SH-SY5Y (cell line): ENCODE results near the gene IGF2BP2.

Experiments
- GATA2 ChIP-seq: IDR thresholded peaks from 2 replicates; pipeline ENCODE4 v1.6.1; 2011; ENCODE audit warnings: mild to moderate bottlenecking, low read depth, low read length
- GATA3 ChIP-seq: IDR thresholded peaks from 2 replicates; pipeline ENCODE4 v1.6.1; 2011; ENCODE audit warnings: low read depth, mild to moderate bottlenecking, low read length, moderate library complexity

The IGF2BP2 gene

GRCh38 chr3:185750015-185750414, 74.8 kb downstream of the IGF2BP2 start:
- TF ChIP-seq GATA3: no peak
- TF ChIP-seq GATA2: no peak

DNA sequence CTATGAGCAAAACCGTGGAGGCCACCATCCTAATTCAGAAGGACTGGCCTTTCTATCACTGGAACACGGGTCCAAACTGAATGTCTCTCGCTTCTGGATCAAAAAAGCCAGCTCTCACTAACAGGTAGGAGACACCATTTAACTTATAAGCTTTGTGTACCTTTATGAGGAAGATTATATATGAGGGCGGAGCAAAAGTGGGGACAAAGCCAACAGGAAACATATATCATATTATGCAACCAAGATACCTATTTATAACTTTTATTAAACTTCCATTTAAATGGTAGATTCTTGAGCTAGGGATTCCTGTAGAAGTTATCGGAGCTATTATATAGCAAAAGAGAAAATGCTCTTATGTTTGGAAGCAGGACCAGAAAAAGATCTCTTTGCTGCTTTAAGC, 78.4 kb downstream of the IGF2BP2 start:
- TF ChIP-seq GATA3 (no peak), GATA2 (no peak)

- TF ChIP-seq GATA2: no peak
- no peak for TF ChIP-seq GATA3
Measured at GRCh38 chr3:185744997-185745843, 79.6 kb downstream of the IGF2BP2 start.

DNA sequence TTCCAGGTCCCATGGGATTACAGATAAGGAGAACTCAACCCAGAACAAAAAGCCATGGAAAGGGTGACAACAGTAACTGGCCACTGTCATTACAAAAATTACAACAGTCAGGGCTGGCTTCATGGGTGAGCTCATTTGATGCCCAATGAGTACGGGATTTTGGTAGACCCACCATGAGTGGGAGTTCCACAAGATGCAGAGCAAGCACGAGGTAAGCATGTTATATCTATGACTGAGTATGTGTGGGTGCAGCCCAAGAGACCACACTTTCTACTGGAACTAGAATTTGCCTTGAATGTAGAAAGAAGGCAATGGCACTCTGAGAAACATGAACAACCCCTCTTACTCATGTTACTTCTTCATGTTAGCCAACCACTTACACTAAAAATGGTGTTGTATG, 83.3 kb downstream of the IGF2BP2 start:
- no peak for TF ChIP-seq GATA3
- no peak for TF ChIP-seq GATA2

GRCh38 chr3:185740133-185740532, 84.7 kb downstream of the IGF2BP2 start:
- TF ChIP-seq GATA3: no peak

DNA sequence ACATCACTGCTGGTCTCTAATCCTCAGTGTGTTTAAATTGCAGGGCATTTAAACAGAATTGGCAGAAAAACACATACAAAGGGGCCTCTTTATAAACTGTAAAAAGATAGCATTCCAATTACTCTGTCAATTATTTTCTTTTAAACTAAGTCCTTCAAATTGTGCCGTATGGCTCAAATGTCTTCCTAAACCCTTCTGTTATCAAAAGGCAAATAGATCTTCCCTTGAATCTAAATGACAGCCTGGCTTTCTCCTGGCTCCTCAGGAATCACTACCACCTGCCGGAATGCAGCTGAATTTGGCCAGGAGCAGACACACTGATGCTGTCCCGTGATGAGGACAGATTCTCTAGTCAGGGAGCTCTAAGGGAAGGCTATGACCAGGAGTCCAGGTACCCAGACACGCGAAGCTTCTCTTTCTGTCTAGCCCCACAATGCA, 85.6 kb downstream of the IGF2BP2 start:
- no peak for TF ChIP-seq GATA2
- TF ChIP-seq GATA3: no peak

DNA sequence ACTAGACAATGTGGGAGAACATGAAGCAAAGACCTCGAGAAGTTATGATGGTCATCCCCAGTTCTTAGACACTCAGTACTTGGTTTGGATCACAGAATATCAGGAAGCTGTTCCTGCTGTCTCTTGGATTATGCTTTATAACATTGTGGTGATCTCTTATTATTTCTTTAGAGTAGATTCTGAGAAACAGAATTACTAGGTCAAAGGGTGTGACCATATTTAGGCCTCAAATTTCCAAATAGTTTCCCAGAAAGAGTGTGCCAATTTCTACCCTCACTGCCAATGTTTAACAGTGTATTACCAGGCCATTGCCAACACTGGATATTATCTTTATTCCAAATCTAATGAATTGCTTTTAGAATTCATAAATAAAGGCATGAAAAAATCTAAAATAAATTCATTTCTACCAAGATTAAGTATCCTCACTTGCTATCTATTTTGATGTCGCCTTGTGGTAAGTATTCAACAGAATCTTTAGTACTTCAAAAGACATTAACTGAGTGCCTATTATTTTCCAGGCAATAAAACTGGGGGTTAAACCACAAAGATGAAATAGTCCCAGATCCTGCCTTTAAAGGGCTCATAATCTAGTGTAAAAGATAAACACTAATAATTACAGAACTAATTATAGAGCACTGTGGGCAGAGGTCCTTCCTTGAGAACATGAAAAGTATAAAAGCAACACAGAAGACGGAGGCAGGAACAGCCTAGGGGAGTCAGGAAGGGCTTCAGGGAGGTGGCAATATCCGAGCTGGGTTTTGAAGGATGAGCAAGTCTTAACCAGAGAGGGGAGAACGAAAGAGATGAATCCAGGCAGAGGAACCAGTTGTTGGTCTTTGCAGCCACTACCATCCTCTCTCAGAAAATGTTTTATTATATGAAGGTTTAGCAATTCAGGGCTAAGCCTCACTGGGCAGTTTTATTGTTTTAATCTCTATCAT, 86.8 kb downstream of the IGF2BP2 start:
- no peak for TF ChIP-seq GATA3
- no peak for TF ChIP-seq GATA2

GRCh38 chr3:185737020-185737419, 87.8 kb downstream of the IGF2BP2 start:
- TF ChIP-seq GATA2 (no peak), GATA3 (no peak)

- TF ChIP-seq GATA2 (no peak), GATA3 (no peak)
Measured at GRCh38 chr3:185734725-185735096, 90.1 kb downstream of the IGF2BP2 start.

GRCh38 chr3:185733980-185734724, 90.7 kb downstream of the IGF2BP2 start:
- TF ChIP-seq GATA3 (no peak), GATA2 (no peak)

DNA sequence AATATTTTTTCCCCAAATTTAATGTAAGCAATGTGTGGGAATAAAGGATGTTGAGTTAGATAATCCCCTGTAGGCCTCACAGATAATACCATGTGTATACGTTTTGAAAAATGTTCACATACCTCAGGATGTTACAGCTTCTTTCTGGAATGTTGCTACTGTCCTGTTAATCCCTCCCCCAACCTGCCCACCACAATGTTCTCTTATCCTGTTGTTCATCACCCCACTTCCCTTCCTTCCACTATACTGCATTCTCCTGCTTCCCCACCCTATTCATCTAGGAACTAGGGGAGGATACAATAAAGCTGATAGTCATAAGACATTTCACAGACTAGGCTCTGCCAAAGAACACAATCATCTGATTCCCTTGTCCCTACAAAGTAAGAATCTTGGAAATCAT, 92.1 kb downstream of the IGF2BP2 start:
- TF ChIP-seq GATA2: no peak
- no peak for TF ChIP-seq GATA3

DNA sequence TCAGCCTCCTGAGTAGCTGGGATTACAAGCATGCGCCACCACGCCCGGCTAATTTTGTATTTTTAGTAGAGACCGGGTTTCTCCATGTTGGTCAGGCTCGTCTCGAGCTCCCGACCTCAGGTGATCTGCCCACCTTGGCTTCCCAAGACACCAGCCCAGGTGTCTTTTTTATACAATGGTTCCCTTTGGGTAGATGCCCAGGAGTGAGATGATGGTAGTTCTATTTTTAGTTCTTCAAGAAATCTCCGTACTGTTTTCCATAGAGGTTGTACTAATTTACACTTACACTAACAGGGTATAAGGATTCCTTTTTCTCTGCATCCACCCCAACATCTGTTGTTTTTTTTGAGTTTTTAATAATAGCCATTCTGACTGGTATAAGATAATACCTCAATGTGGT, 94.3 kb downstream of the IGF2BP2 start:
- TF ChIP-seq GATA2 (no peak), GATA3 (no peak)

DNA sequence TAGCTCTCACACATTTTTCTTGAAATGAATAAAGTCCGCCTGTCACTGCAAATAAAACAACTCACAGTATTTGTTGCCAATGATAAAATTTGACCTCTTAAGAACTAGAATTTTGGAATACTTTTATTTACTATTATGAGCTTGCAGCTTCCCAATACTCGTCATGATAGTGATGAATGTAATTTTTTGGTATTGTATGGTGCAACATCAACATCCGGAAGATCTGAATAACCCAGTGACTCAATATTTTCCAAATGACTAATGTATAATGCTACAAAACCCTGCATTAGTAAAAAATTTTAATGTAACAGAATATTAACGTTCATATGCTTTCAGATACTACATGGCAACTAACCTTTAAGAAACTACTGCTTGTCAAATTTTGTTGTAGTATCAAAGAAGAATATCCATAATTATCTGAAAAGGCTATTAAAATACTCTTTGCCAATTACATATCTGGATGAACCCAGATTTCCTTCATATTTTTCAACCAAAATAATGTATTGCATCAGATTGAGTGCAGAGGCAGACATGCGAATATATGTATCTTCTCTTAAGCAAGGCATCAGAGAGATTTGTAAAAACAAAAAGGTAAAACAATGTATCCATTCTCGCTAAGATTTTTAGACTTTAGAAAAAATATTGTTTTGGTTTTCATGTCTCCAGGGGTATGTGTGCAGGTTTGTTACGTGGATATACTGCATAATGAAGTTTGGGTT, 95.3 kb downstream of the IGF2BP2 start:
- no peak for TF ChIP-seq GATA2
- TF ChIP-seq GATA3: no peak

GRCh38 chr3:185728630-185729336, 96.1 kb downstream of the IGF2BP2 start:
- TF ChIP-seq GATA2 (no peak), GATA3 (no peak)
